GM20000 (cell line): Measurements from ENCODE around the gene CAMK1D.

Experiments used
- DNase-seq: peaks from one replicate; pipeline ENCODE4 v3.0.0; 2012; ENCODE audit warnings: low spot score
- TF ChIP-seq, protein P1 (sequence below): IDR thresholded peaks from 2 replicates; pipeline ENCODE4 v1.5.1; 2012; ENCODE audit warnings: mild to moderate bottlenecking, control low read depth; ENCODE audit errors: extremely low read depth, missing control alignments

Gene CAMK1D

DNA sequence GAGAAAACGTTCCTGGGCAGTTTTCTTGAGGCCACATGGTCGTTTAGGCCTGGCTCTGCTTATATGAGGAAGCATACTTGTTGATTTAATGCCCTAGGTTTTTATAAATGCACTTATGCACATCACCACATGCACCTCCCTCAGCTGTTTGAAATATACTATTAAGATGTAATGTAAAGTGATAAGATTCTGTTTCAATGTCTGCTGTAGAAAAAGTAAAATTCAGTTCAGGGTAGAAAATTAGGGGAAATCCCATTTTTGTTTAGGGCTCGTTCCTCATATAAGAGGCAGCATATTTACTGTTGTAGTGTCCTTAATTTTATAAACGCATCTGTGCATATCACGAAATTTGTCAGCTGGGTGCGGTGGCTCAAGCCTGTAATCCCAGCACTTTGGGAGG, 7.8 kb upstream of the CAMK1D start:
- TF ChIP-seq, protein P1, sequence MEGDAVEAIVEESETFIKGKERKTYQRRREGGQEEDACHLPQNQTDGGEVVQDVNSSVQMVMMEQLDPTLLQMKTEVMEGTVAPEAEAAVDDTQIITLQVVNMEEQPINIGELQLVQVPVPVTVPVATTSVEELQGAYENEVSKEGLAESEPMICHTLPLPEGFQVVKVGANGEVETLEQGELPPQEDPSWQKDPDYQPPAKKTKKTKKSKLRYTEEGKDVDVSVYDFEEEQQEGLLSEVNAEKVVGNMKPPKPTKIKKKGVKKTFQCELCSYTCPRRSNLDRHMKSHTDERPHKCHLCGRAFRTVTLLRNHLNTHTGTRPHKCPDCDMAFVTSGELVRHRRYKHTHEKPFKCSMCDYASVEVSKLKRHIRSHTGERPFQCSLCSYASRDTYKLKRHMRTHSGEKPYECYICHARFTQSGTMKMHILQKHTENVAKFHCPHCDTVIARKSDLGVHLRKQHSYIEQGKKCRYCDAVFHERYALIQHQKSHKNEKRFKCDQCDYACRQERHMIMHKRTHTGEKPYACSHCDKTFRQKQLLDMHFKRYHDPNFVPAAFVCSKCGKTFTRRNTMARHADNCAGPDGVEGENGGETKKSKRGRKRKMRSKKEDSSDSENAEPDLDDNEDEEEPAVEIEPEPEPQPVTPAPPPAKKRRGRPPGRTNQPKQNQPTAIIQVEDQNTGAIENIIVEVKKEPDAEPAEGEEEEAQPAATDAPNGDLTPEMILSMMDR, result no peak
- DNase-seq, result no peak

DNA sequence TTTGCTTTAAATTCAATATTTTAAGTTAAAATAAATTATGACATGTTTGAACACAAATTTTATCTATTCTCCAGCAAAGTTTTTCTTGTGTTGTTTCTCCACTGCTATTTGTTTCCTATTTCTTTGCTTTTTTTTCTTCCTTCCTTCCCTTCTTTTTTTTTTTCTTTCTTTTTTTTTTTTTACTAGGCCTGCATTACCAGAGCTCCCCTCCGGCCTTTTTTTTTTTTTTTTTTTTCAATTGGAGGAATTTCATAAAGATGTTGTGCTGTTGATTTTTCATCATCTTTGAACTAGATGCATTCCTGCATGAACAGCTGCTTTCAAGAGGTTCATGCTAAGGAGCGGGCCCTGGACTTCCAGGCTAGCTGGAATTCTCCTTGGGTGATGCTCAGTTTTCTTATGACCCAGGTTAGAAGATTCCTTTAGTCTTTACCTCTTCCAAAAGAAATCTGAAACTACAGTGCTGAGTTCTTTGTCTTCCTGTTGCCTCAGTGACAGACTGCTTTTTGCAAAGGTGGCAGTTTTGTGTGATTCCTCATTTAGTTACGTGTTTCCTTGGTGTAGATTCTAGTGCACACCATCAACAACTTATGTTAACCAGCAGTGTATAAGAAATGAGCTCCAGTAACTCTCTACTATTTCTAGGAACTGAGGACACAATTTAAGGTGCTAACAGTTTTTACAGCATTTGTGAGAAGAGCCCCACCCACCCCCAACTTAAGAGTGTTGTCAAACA, 4.8 kb upstream of the CAMK1D start:
- no peak for DNase-seq
- TF ChIP-seq, protein P1, result no peak

DNA sequence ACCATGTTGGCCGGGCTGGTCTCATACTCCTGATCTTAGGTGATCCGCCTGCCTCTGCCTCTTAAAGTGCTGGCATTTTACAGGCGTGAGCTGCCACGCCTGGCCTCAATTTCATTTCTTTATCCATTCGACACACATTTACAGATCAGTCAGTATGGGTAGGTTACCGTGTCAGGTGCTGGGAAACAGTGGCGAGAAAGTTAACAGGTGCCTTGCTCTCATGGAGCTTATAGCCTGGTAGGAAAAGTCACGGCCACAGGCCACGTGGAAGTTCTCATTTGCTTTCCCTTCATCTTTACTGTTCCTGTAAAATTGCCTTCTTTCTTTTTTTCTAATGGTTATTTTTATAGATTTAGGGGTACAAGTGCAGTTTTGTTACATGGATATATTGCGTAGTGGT, 2.6 kb upstream of the CAMK1D start:
- TF ChIP-seq, protein P1, result no peak
- no peak for DNase-seq

DNA sequence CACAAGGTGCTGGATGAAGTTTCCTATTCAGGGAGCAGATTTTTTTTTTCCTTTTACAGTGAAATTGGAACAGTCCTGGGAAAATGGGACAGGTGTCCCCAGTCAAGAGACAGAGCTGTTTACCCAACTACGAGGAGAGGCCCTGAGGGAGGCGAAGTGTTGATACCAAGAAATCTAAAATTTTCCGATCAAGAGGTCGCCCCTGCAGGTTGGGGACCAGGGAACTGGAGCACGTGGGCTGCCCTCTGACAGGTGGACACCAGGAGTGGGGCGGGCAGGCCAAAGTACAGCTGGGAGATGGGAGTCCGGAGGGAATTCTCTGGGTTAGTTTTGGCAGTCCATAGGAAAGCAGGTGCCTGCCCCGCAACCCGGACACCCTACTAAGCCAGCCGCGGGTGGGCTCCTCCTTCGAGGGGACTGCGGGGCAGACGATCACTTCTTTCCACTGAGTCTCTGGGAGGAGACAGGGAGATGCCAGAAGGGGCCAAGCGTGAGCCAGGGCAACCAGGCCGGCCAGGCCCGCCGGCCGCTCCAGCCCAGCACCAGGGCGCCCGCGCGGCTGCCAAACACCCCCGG, 965 bp upstream of the CAMK1D start:
- no peak for DNase-seq
- TF ChIP-seq, protein P1, result no peak

DNA sequence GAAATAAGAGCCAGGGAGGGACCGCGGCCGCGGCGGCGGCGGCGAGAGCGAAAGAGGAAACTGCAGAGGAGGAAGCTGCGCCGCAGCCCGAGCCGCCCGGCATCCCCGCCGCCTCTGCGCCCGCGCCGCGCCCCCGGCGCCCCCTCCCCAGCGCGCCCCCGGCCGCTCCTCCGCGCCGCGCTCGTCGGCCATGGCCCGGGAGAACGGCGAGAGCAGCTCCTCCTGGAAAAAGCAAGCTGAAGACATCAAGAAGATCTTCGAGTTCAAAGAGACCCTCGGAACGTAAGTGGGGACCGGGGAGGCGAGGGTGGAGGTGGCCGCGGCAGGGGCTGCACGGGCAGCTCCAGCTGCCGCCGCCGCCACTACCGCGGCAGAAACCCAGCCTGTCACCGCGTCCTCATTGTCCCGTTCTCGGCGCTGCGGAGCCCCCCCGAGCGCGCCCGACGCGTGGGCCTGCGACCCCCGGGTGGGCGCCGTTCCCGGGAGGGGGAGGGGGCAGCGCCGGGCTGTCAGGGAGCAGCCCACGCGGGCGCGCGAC, 351 bp downstream of the CAMK1D start:
- TF ChIP-seq, protein P1, result no peak
- no peak for DNase-seq

DNA sequence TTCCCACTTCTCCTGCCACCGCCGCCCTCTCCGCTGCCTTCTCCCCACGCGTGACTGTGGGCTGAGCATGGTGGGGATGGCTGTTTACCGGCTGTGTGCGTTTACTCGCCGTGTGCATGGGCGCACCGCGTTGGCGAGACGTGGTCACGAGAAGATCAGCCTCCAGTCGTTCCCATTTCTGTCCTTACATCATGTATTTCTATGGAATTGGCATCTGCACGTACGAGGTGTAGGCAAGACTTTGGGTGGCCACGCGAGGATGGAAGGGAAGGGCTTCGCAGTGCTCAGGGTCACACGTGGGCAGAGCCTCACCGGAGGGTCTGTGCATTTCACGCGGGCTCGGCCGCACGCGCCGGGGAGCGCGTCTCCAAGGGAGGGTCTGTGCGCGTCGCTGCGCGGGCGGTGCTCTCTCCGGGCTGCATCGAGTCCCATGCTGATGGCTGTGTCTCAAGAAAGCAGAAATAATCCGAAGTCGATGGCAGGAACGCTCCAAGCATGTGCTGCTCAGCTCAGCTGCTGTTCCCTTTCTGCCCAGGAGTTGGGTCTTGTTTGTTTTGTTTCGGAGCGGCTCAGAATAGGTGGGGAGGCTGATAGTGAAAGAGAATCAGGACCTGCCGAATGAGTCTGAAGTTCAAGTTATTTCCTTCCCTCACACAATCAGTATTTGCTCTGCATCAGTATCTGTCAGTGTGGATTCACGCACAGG, 973 bp downstream of the CAMK1D start:
- peak; percentile 74 for DNase-seq
- TF ChIP-seq, protein P1, result no peak

DNA sequence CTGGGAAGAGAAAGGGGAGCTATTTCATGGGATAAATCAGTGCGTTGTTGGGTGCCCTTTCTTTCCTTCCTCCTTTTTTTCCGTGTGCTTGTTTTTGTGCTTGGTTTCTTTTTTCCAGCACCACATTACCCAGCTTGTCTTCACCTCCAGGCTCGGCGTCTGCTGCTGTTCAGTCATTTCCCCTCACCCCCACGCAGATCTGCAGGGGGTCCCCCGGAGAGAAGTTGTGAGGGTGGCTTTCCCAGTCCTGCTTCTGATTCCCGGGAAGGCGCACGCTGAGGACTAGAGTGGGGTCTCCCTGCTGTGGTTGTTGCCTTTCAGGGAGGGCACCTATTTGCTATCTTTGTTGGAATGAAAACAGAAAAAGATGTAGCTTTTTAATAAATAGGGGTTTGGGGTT, 1.6 kb downstream of the CAMK1D start:
- TF ChIP-seq, protein P1, result no peak
- no peak for DNase-seq
